ENCODE results near the gene PPARG.
"Not testable (repeated sequence)": the region's sequence is repeated elsewhere in the genome, so short reads cannot be mapped to it uniquely, and the experiment has no call there.

The PPARG gene

DNA sequence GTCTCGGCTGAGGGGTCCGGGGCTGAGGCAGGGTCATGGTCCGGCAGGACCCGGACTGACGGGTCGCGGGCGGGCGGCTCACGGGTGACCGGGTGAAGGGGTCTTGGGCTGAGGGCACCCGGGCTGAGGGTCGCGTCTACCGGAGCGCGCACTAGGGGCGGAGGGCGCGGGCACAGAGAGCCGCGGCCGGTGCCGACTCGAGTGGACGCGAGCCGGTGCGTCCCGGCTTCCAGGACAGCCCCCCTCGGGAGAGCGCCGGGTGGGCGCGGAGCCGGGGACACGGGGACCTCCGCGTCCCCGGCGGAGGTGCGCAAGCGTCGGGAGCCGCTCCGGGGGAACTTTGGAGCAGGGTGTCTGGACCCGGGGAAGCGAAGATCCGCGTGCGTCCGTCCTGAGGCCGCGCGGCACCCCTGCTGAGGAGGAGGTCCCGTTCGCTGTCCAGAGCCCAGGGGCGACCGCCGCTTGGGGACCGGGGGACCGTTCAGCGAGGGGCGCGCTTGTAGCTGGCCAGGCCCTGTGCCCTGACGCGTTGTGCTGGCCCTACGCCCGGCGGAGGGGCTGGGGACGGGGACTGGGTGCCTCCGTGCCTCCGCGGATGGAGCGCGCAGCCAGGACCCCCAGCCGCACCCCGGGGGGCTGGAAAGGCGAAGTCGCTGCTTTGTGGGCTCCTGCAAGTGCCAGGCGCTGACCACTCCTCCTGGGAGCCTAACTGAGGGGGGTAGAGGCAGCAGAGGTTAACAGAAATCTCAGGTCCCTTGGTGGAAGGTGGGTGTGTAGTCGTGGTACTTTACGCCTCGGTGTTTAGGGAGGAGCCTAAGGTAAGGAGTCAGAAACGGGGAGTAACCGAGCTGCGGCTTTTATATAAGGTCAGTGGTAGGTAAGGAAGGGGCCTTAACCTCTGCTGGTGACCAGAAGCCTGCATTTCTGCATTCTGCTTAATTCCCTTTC, at the start of gene PPARG:
Gene PPARG, plus strand, starts transcription at position 889 of the 948 bp plus-strand sequence. CDS start 90,642 bp downstream, outside the sequence.
- no peak for DNase-seq

DNA sequence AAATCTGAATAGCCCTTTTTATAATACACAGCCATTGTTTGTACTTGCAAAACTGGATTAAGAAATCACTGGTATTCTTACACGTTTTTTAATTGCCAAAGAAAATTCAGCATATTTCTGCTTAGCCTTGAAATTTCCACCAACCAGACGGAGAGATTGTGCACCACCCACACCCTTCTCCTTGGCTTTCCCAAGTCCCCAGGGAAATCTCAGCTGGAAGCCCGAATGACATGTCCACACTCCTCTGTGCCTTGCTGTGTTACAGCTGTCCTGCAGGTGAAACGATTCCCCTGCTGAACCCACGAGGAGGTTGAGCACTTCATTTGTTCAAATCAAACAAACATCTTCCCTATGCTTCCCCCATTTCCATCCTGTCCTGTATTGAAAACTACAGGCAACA, 49.6 kb upstream of the PPARG start:
- DNase-seq, result no peak

DNA sequence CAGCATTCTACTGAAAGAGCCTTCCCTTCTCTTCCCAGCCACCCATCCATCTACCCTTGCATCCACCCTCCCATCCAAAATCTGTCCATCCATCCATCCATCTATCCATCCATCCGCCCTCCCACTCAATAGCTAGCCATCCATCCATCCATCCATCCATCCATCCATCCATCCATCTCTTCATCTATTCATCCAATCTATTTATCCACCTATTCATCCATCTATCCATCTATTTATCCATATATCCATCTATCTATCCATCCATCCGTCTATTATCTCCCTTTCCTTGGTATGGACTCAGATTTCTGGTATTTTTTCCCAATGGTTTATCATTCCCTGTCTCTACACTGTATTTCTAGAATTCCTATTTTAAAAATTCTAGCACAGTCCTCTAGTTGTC, 46.1 kb upstream of the PPARG start:
- no peak for DNase-seq

DNA sequence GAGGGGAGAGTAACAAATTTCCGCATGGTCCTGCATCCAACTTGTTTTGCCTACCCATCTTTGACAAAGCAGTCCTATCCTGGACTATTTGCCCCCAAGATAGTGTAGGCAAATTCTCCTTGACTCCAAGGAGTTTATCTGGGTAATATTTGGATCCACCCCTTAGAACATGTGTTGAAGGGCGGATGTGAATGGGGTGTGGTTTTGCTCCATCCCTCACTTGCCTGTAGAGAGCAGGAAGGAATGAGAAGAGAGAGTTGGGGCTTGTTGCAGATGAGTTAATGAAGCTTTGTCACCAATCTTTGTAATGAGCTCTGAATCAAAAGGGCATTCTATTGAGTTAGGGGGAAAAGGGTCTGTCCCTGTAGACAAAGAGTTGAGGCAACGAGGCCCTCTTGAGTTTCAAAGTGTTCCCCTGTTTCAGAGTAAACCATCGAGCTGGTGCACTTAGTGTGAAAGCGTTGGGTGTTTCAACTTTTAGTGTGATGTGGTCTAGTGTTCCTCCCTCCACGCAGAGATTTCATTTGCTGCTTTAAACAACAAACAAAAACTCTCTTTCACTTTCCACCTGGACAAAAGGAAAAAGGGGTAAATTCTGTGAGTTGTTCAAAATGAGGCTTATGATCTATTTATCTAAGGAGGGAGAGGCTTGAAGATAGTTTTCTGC, 42.2 kb upstream of the PPARG start:
- DNase-seq, result no peak

DNA sequence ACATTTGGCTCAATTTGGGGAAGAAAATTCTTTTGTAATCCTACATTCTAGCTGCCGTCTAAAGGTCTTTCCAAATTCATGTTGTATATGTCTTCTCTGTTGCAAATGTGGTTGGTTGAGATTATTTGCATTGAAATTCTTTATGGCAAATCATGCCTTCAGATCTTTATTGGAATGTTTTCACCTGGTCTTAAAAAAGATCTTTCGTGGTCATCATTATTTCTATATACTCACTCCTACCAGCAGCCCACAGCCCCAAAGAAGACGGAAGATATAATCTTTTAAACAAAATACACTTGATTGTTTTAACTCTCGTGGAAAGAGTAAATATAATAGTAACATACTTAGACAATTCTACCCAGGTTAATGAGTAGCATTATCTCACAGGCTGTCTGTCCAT, 41.5 kb upstream of the PPARG start:
- DNase-seq, result no peak

DNA sequence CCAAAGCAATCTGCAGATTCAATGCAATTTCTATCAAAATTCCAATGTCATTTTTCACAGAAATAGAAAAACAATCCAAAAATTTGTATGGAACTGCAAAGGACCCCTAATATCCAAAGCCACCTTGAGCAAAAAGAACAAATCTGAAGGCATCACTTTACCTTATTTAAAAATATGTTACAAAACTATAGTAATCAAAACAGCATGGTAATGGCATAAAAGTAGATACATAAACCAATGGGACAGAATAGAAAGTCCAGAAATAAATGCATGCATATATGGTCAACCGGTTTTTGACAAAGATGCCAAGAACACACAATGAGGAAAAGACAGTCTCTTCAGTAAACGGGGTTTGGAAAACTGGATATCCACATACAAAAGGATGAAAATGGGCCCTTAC, 39.4 kb upstream of the PPARG start:
- DNase-seq, result no peak

DNA sequence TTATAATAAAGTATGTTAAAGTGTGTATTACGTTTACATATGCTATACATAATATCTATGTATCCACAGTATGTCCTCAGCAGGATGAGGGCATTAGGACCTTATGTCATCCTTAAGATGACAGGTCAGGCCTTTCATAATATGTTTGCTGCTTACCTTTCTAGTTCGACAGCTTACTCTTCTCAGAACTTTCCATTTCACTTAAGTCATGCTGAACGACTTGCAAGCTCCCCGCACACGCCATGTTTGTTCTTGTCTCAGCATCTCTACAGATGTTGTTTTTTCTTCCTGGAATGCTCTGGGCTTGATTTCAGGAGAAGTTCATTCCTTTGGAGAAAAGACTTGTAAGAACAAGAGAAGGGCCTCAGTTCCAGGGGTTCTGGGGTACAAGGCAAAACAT, 36.0 kb upstream of the PPARG start:
- no peak for DNase-seq

DNA sequence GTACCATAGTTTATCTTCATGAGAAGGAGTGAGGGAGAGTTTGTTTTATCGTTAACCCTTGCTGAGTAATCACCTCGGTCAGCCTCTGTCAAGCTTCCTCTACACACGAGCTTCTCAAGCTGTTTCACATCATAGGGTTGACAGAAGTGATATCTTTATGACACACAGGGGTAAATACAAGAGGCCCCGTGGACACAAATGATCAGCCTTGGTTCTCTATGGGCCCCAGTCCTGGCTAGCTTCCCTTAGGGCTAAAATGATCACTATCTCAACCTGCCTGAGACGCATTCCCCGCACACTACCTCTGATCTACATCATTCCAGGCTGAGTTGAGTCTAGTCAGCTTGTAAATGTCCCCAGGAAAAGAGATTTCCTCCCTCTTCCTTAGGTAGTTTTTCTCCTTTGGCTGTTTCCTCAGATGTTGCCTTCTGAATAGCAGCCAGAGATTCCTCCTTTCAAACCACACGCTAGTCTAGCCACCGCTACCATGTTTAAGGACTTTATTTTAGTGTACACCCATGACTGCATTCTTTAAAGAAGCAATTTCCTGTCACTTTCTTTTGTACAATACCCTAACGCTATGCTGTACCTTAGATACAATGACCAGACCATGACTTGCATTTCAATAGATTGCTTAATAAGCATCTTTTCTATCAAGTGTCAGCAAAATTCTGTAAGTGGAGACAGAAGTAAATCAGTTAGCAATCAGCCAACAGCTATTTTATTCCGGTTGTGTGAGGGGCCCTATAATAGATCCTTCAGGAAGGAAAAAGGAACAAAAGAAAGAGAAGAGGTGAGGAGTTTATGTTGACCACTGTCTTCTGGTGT, 35.1 kb upstream of the PPARG start:
- no peak for DNase-seq

DNA sequence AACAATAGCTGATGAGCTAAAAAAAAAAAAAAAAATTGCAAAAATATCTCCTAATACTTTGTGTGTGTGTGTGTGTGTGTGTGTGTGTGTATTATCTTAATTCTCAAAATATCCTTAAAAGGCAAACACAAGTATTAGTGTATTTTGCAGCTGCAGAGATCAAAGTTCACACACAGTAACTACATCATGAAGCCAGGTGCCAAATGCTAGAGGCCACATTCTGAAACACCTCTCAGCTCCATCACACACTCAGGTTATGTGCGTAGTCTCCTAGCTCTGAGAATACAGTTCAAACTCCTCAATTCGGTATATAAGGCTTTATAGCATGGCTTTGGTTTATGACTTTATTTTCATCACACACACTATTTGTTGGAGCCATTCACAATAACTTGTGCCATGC, 33.5 kb upstream of the PPARG start:
- no peak for DNase-seq

DNA sequence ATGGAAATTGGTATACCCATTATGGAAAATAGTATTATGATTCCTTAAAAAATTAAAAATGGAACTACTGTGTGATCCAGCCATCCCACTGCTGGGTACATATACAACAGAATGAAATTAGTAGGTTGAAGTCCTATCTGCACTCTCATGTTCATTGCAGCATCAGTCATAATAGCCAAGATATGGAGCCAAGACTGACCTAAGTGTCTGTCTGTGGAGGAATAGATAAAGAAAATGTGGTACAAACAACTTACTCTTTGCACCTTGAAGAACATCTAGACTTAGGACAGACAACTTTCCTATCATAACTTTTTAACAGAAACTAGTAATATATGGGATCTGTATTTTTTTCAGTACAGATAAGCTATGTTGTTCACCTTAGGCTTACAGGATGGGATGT, 30.0 kb upstream of the PPARG start:
- DNase-seq, result no peak

DNA sequence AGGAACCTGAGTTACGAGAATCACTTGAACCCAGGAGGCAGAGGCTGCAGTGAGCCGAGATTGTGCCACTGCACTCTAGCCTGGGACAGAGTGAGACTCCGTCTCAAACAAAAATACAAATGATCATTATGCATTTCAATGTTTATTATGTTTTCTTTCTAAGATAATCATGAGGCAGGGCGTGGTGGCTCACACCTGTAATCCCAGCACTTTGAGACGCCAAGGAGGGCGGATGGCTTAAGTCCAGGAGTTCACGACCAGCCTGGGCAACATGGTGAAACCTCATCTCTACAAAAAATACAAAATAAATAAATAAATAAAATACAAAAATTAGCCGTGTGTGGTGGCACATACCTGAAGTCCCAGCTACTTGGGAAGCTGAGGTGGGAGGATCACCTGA, 26.7 kb upstream of the PPARG start:
- DNase-seq, result not testable (repeated sequence)

DNA sequence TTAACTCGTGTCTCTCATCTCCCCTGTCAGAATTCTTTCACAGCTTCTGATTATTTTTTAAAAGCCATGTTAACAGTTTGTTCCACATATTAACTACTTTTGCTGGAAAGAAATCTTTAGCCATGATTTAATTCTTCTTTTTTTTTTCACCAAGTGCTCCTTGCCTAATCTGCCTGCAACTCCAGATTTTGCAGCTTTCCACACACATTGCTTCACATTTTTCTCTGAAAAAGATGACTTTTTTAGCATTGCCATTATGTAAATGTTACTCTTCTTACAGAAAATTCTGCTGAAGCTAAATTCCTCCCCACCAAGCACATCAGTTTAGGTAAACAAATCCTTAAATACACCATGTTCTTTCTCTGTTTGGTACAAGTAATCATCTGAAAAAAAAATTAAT, 23.4 kb upstream of the PPARG start:
- DNase-seq, result no peak

DNA sequence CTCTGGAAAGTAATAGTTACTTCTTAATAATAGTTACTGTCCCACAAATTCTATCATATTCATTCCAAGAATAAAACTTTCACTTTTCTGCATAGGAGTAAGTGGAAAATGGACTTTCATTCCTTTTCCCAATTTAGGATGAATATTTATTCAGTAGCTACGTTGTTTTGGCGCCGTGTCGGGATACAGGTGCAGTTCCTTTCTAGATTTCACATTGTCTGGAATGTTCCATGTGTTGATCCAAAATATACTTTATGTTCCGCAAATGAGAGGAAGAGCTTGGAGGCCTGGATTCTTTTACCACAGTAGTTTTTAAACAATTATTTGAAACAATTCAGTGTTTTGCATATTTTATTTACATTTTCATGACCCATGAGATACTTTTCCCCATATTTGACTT, 22.8 kb upstream of the PPARG start:
- no peak for DNase-seq

DNA sequence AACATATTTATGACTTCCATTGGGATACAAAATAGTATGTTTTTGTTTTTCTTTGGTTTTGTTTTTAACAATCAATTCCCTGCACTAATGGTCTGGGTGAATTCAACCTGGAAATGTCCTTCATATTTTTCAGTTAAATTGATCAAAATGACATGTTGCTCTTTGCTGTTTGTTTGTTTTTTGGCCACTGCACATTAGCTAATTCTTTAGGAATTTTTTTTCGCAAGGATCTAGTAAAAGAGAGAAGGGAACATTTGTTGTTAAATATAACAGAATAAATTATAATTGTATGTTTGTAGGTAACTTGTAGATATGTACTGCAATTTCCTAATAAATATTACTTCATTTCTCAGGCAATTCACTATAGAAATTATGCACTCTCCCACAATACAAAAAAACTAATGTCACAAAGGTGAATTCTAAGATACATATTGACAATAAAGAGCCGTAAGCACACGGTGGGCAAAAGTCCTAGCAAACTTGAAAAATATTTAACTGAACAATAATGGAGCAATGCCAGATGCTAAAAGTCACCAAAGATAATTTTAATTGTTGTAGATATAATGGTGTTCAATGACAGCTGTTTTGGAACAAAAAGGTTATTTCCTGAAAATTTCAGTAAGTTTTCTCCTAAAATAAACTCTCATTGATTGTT, 21.4 kb upstream of the PPARG start:
- DNase-seq, result no peak

DNA sequence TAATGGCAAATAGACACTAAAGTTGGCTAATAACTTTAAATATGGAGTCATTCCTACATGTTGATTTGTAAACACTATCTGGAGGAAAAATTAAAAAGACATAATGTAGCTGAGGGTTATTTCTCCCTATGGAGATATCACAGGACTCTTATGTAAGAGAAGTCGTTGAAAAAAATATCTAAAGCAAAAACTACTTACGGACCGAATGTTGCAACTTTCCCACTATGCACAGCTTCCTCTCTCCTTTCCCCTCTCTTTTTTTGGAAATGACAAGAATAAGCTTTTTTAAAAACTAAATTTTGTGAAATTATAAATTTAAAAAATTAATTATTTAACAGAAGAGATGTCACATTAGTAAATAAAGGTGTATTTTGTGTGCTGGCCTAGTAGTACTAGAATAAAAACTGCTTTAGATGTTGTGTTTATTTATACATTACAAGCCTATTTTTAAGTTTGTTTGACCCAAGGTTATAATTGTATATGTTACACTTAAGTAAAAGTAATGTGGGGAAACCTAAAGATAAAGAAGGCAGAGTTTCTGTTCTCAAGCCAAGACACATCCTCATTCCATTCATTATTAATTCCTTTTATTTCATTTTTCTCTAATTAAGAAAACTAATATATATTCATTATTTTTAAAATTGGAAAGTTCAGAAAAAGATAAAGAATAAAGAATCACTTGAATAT, 20.7 kb upstream of the PPARG start:
- DNase-seq, result no peak

DNA sequence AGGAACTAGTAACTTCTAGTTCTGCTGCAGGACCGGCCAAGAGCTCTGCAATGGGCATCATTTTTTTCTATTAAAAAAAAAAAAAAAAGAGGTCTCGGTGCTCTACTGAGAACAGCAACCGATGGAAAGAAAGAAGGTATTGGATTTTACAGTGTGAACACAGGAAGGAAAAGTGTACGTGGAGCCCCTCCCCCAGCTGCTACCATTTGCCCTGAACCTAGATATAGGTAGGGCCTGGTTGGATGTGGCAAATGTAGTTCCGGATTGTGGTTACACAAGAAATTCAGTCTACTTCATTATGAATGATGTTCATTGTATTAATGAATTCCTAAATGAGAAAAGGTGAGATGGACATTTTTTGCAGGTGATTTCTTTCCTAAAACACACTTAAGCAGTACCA, 17.9 kb upstream of the PPARG start:
- no peak for DNase-seq

DNA sequence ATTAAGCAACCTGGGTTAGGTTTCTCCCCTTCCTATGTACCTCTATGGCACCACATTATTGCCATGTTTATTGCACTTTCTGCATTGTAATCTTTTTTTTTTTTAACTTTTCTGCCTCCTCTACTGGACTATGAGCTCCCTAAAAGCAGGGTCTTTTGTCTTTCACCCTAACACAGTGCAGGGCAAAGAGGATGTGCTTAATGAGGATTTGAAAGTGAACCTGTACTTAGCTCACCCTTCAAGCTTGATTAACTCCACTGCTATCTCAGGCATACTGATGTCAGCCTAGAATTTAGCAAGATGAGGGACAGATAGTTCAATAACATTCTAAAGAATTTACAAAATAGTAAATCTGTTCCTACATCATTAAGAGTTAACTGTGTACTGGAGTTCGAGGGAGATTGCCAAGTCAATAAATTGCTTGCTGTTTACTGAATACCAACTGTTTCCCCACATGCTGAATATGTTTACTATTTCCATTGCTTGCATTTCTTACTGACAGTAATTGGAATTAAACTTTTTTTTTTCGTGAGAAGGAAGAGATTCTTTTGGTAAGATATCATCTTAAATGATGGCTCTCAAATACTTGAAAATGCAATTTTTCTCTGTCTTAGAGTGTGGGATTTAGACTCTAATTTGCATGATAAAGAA, 15.7 kb upstream of the PPARG start:
- DNase-seq, result no peak

DNA sequence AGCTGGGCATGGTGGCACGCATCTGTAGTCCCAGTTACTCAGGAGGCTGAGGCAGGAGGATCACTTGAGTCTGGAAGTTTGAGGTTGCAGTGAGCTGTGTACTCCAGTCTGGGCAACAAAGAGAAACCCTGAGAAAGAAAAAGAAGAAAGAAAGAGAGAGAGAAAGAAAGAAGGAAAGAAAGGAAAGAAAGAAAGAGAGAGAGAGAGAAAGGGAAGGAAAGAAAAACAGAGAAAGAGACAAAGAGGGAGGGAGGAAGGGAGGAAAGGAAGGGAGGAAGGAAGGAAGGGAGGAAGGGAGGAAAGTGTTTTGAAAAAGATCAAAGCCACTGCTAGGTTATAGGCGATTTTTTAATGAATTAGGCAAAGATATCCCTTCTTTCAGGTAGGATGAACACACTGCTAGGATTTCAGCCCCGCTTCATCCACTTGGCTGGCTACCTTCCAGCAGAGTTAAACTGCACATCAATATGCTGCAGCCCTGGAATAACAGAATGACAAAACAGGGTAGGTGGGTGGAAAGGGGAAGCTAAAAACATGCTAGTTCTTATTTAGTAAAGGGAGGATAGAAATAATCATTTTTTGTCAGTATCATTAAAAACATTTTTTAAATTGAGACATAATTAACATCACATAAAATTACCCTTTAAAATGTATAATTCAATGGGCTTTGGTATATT, 12.8 kb upstream of the PPARG start:
- no peak for DNase-seq

DNA sequence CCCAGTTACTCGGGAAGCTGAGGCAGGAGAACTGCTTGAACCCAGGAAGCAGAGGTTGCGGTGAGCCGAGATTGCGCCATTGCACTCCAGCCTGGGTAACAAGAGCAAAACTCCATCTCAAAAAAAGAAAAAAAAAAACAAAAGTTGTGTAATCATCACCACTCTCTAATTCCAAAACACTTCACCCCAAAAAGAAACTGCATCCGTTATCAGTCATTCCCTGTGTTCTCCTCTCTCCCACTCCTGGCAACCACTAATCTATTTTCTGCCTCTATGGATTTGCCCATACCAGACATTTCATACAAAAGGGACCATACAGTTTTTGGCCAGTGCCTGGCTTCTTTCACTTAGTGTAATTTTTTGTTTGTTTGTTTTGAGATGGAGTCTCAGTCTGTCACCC, 12.0 kb upstream of the PPARG start:
- DNase-seq, result not testable (repeated sequence)

DNA sequence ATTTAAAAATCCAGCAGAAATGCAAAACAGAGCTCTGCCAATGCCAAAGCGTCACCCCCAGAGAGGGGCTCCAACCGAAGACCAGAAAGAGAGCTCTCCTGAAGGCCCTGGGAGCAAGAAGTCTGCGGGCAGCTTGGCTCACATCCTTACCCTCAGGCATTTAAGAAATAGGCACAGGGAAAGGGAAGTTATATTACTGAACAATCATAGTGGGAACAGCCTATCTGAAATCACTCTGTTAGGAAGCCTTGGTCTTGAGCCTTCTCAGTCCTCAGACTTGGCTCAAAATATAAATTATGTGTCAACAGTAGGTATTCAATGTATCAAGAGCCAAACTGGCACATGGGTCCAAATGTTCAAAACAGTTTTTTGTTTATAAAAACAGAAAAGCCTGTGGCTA, 10.3 kb upstream of the PPARG start:
- no peak for DNase-seq
